ENCODE measurements around the gene STAM.

DNA sequence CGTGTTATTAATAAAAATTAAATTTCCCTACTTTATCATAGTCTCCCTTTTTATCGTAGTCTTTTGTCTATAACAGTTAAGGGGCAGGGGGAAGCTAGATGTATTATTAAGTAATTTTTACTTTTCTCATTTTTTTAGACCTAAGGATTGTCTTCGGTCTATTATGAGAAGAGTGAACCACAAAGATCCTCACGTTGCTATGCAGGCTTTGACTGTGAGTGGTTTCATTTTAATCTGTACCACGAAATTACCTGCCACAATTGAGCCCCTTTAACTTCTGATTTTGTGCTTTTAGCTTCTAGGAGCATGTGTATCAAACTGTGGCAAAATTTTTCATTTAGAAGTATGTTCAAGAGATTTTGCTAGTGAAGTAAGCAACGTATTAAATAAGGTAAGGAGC is 40.6 kb downstream of the STAM start:
- TF ChIP-seq POLR2A (IDR thresholded peaks at IDR 0.05): no peak
- TF ChIP-seq, protein P1, sequence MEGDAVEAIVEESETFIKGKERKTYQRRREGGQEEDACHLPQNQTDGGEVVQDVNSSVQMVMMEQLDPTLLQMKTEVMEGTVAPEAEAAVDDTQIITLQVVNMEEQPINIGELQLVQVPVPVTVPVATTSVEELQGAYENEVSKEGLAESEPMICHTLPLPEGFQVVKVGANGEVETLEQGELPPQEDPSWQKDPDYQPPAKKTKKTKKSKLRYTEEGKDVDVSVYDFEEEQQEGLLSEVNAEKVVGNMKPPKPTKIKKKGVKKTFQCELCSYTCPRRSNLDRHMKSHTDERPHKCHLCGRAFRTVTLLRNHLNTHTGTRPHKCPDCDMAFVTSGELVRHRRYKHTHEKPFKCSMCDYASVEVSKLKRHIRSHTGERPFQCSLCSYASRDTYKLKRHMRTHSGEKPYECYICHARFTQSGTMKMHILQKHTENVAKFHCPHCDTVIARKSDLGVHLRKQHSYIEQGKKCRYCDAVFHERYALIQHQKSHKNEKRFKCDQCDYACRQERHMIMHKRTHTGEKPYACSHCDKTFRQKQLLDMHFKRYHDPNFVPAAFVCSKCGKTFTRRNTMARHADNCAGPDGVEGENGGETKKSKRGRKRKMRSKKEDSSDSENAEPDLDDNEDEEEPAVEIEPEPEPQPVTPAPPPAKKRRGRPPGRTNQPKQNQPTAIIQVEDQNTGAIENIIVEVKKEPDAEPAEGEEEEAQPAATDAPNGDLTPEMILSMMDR (IDR thresholded peaks at IDR 0.05): no peak

Data from ovary (tissue), 3 donors.